PC-9 (cell line): Measurements from ENCODE around the gene PTPRD. TPM values are rescaled to one million over a fixed set of nuclear protein-coding genes. Genes with fewer than 3 reads are reported as not detected.
"Not testable (repeated sequence)": the region's sequence is repeated elsewhere in the genome, so short reads cannot be mapped to it uniquely, and the experiment has no call there.

ENCODE experiments used
- BruUV-seq: library from RNA; stranded (reverse); fragments of 400-500 nt; replicated peaks from 2 replicates; lab custom pipeline; 2021; lab: Mats Ljungman, UMichigan
- CTCF ChIA-PET: fragments of 300-600 bp; sonication (Branson Sonifier 250); formaldehyde crosslinking; loops from one replicate; lab custom pipeline; 2022; ENCODE audit warnings: antibody characterized with exemption; lab: Charles Lee
- POLR2A ChIA-PET: fragments of 300-600 bp; sonication (Branson Sonifier 250); formaldehyde crosslinking; loops from one replicate; lab custom pipeline; 2022; ENCODE audit warnings: antibody characterized with exemption; ENCODE audit not compliant: unreplicated experiment; lab: Charles Lee
- DNase-seq, 2 experiments: peaks; one replicate each; pipeline versions ENCODE4 v3.0.0 to v3.0.0-alpha.2; 2015 to 2022; ENCODE audit warnings: mixed read lengths in 1 of 2
- H2AFZ ChIP-seq: fragments of 200-600 bp; sonication (generic); 2 replicates; pipeline ENCODE4 v1.8.1; 2017; ENCODE audit warnings: antibody characterized with exemption
- H3F3A ChIP-seq: fragments of 200-600 bp; sonication (generic); 2 replicates; pipeline ENCODE4 v1.8.1; 2017; ENCODE audit warnings: antibody characterized with exemption, mild to moderate bottlenecking, low read depth; ENCODE audit not compliant: insufficient read depth
- H3K27ac ChIP-seq: fragments of 200-600 bp; sonication (generic); 2 replicates; pipeline ENCODE4 v1.6.1; 2016; ENCODE audit warnings: mixed run types
- H3K27me3 ChIP-seq: fragments of 200-600 bp; sonication (generic); 2 replicates; pipeline ENCODE4 v1.6.1; 2016; ENCODE audit warnings: low read depth, mixed run types; ENCODE audit not compliant: insufficient read depth
- H3K36me3 ChIP-seq: fragments of 200-600 bp; sonication (generic); 2 replicates; pipeline ENCODE4 v1.6.1; 2016; ENCODE audit warnings: low read depth, mixed run types
- H3K4me1 ChIP-seq: fragments of 200-600 bp; sonication (generic); replicated peaks from 2 replicates; pipeline ENCODE4 v1.6.1; 2016; ENCODE audit warnings: mixed run types; ENCODE audit not compliant: insufficient read depth
- H3K4me2 ChIP-seq: fragments of 200-600 bp; sonication (generic); 2 replicates; pipeline ENCODE4 v1.6.1; 2017; ENCODE audit warnings: mixed run types
- H3K4me3 ChIP-seq: fragments of 200-600 bp; sonication (generic); 2 replicates; pipeline ENCODE4 v1.6.1; 2016; ENCODE audit warnings: mixed run types
- H3K79me2 ChIP-seq: fragments of 200-600 bp; sonication (generic); 2 replicates; pipeline ENCODE4 v1.6.1; 2017; ENCODE audit warnings: low read depth, mixed run types
- H3K9me2 ChIP-seq: fragments of 200-600 bp; sonication (generic); 2 replicates; pipeline ENCODE4 v1.8.1; 2017; ENCODE audit warnings: mild to moderate bottlenecking; ENCODE audit not compliant: insufficient read depth
- H3K9me3 ChIP-seq: fragments of 200-600 bp; sonication (generic); 2 replicates; pipeline ENCODE4 v1.8.1; 2016; ENCODE audit warnings: low read depth; ENCODE audit not compliant: insufficient read depth
- H4K20me1 ChIP-seq: fragments of 200-600 bp; sonication (generic); 2 replicates; pipeline ENCODE4 v1.8.1; 2017; ENCODE audit not compliant: insufficient read depth
- EZH2 ChIP-seq: fragments of 200-600 bp; sonication (generic); IDR thresholded peaks from 2 replicates; pipeline ENCODE4 v1.8.0; 2017; ENCODE audit warnings: antibody characterized with exemption, low read depth
- intact Hi-C: fragments of 100-400 bp; cut with micrococcal nuclease; formaldehyde crosslinking; loops from one replicate; pipeline ENCODE4 v1.10.0; 2022; ENCODE audit not compliant: unreplicated experiment
- total RNA-seq: library from RNA; stranded (reverse); gene quantifications from 2 replicates; pipeline ENCODE4 v1.2.3, GENCODE V29; 2021
- TF ChIP-seq, protein P1 (sequence below): fragments of 200-600 bp; sonication (generic); conservative IDR thresholded peaks from 2 replicates; pipeline ENCODE4 v1.6.1; 2017; ENCODE audit warnings: mixed run types, antibody characterized with exemption, mild to moderate bottlenecking, moderate library complexity

The PTPRD gene
- total RNA-seq, 1 experiment from 2014 or later = not detected

GRCh38 chr9:10354591-10354990 lies 258.2 kb downstream of the PTPRD start:
- Histone ChIP-seq H3K79me2 (no peaks in the 10 kb centered on the region), H3K4me3 (no peak overlapping the region), H3F3A (no peaks in the 10 kb centered on the region), H3K27me3 (no peaks in the 10 kb centered on the region), H2AFZ (no peak overlapping the region), H4K20me1 (no peaks in the 10 kb centered on the region), H3K4me2 (no peak overlapping the region), H3K4me1 (no peaks in the 10 kb centered on the region), H3K9me3 (no peaks in the 10 kb centered on the region), H3K27ac (no peak overlapping the region), H3K36me3 (no peaks in the 10 kb centered on the region), H3K9me2 (no peaks in the 10 kb centered on the region)
- intact Hi-C loops = no loop called here
- no peak for DNase-seq
- TF ChIP-seq EZH2 = no peak
- TF ChIP-seq, protein P1, sequence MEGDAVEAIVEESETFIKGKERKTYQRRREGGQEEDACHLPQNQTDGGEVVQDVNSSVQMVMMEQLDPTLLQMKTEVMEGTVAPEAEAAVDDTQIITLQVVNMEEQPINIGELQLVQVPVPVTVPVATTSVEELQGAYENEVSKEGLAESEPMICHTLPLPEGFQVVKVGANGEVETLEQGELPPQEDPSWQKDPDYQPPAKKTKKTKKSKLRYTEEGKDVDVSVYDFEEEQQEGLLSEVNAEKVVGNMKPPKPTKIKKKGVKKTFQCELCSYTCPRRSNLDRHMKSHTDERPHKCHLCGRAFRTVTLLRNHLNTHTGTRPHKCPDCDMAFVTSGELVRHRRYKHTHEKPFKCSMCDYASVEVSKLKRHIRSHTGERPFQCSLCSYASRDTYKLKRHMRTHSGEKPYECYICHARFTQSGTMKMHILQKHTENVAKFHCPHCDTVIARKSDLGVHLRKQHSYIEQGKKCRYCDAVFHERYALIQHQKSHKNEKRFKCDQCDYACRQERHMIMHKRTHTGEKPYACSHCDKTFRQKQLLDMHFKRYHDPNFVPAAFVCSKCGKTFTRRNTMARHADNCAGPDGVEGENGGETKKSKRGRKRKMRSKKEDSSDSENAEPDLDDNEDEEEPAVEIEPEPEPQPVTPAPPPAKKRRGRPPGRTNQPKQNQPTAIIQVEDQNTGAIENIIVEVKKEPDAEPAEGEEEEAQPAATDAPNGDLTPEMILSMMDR = no peak
- POLR2A ChIA-PET = no interaction called here
- CTCF ChIA-PET = no interaction called here
- no TSS peak for BruUV-seq

DNA sequence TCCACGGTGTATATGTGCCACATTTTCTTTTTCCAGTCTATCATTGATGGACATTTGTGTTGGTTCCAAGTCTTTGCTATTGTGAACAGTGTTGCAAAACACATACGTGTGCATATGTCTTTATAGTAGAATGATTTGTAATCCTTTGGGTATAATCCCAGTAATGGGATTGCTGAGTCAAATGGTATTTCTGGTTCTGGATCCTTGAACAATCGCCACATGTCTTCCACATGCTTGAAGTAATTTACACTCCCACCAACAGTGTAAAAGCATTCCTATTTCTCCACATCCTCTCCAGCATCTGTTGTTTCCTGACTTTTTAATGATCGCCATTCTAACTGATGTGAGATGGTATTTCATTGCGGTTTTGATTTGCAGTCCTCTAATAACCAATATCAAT lies 267.2 kb downstream of the PTPRD start:
- intact Hi-C loops, H3K79me2 ChIP-seq, H3K9me3 ChIP-seq, H3K9me2 ChIP-seq, H3K27ac ChIP-seq, CTCF ChIA-PET, H3K4me2 ChIP-seq, H3K4me3 ChIP-seq, H3K27me3 ChIP-seq, H3K4me1 ChIP-seq, H2AFZ ChIP-seq, DNase-seq, POLR2A ChIA-PET, H3K36me3 ChIP-seq, BruUV-seq, H3F3A ChIP-seq, H4K20me1 ChIP-seq: not testable (repeated sequence)

- Histone ChIP-seq H3K4me1 (no peaks in the 10 kb centered on the region), H4K20me1 (no peaks in the 10 kb centered on the region), H3K4me2 (no peak overlapping the region), H3K4me3 (no peak overlapping the region), H3K36me3 (no peaks in the 10 kb centered on the region), H3K27me3 (no peaks in the 10 kb centered on the region), H3K79me2 (no peaks in the 10 kb centered on the region), H3K9me3 (no peaks in the 10 kb centered on the region), H3F3A (no peaks in the 10 kb centered on the region), H3K9me2 (no peaks in the 10 kb centered on the region), H2AFZ (no peak overlapping the region), H3K27ac (no peak overlapping the region)
- CTCF ChIA-PET = no interaction called here
- TF ChIP-seq EZH2 = no peak
- TF ChIP-seq, protein P1 = no peak
- intact Hi-C loops = no loop called here
- no TSS peak for BruUV-seq
- no peak for DNase-seq
- POLR2A ChIA-PET = no interaction called here
Observed at GRCh38 chr9:10341057-10341456, 271.7 kb downstream of the PTPRD start.

DNA sequence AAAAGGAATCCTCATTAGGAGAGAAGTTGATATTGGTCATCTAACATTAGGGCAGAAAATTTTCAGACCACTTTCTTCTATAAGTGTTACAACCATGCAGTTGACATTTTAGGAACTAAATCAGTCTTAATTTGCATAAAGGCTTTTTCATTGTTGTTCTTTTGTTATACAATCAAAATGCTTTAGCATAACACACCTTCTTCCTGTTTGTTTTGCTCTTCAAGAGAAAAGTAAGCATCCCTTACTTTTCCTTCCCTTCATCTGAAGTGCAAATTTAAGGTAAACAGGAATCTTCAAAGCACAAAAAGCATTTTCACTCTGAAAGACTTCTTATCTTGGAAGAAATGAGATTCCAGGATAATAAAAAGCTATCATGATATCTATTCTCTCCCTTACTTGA lies 273.6 kb downstream of the PTPRD start:
- TF ChIP-seq EZH2 = no peak
- TF ChIP-seq, protein P1 = no peak

More for the DNA sequence above, 273.6 kb downstream of the PTPRD start:
- H3K4me3 ChIP-seq = no peak overlapping the region
- CTCF ChIA-PET = no interaction called here
- no peaks in the 10 kb centered on the region for H3K4me1 ChIP-seq
- no TSS peak for BruUV-seq
- POLR2A ChIA-PET = no interaction called here
- H3K9me2 ChIP-seq = no peaks in the 10 kb centered on the region
- H2AFZ ChIP-seq = no peak overlapping the region
- no peaks in the 10 kb centered on the region for H3F3A ChIP-seq
- no peak overlapping the region for H3K27ac ChIP-seq
- H4K20me1 ChIP-seq = no peaks in the 10 kb centered on the region
- H3K27me3 ChIP-seq = no peaks in the 10 kb centered on the region
- no peak for DNase-seq
- intact Hi-C loops = no loop called here
- H3K9me3 ChIP-seq = no peaks in the 10 kb centered on the region
- no peaks in the 10 kb centered on the region for H3K36me3 ChIP-seq
- H3K79me2 ChIP-seq = no peaks in the 10 kb centered on the region
- H3K4me2 ChIP-seq = no peak overlapping the region
